GM12878 (cell line): ENCODE measurements around the gene MBNL3. TPM values are rescaled to one million over a fixed set of nuclear protein-coding genes. Genes with fewer than 3 reads are reported as not detected.

ENCODE experiments used
- ATAC-seq: fragments of 200-7000 bp; cut with Tn5 transposase; 3 replicates; pipeline ENCODE4 v1.9.1; 2020; ENCODE audit warnings: mild to moderate bottlenecking, moderate library complexity
- BruUV-seq: library from RNA; stranded (reverse); fragments of 400-500 nt; replicated peaks from 2 replicates; lab custom pipeline; 2021; lab: Mats Ljungman, UMichigan
- CTCF ChIA-PET: fragments of 300-600 bp; sonication (Branson Sonifier 250); formaldehyde crosslinking; extraction: SDS; loops from one replicate; lab custom pipeline; 2021; ENCODE audit warnings: inconsistent platforms; lab: Yijun Ruan, JAX
- POLR2A ChIA-PET: fragments of 350-600 bp; formaldehyde crosslinking; extraction: SDS; loops from one replicate; lab custom pipeline; 2021; ENCODE audit warnings: inconsistent platforms; lab: Charles Lee
- RAD21 ChIA-PET: fragments of 300-600 bp; sonication (Branson Sonifier 250); formaldehyde crosslinking; loops from one replicate; lab custom pipeline; 2023; ENCODE audit warnings: antibody characterized with exemption; ENCODE audit not compliant: unreplicated experiment; lab: Charles Lee
- SMC1A ChIA-PET: fragments of 300-600 bp; sonication (Branson Sonifier 250); formaldehyde crosslinking; loops from one replicate; lab custom pipeline; 2023; ENCODE audit not compliant: unreplicated experiment, uncharacterized antibody; lab: Charles Lee
- DNase-seq: peaks from one replicate; pipeline ENCODE4 v3.0.0-alpha.2; 2011; ENCODE audit warnings: low read depth, low spot score
- FAIRE-seq: peaks from 3 replicates; lab custom pipeline; 2011; peaks lifted over from hg19 to GRCh38; lab: Jason Lieb, UNC
- H2AFZ ChIP-seq: 2 replicates; pipeline ENCODE4 v1.6.0; 2011; ENCODE audit warnings: low read depth, low read length, control low read depth; ENCODE audit not compliant: control insufficient read depth
- H3K27ac ChIP-seq: 2 replicates; pipeline ENCODE4 v1.5.1; 2011; ENCODE audit warnings: control low read depth; ENCODE audit not compliant: control insufficient read depth, insufficient read depth
- H3K27me3 ChIP-seq, 2 experiments: replicated peaks in 1 of 2; 2 replicates each; pipeline versions ENCODE4 v1.6.0 to v1.6.1; 2011; ENCODE audit warnings: low read length in 1 of 2; ENCODE audit not compliant: control insufficient read depth in 2 of 2, insufficient read depth in 2 of 2
- H3K36me3 ChIP-seq, 2 experiments: 2 replicates each; pipeline ENCODE4 v1.5.1; 2011; ENCODE audit warnings: low read length in 1 of 2; ENCODE audit not compliant: control insufficient read depth in 2 of 2, insufficient read depth in 2 of 2
- H3K4me1 ChIP-seq: 2 replicates; pipeline ENCODE4 v1.6.1; 2011; ENCODE audit warnings: mild to moderate bottlenecking, low read length, moderate library complexity, mixed read lengths; ENCODE audit not compliant: control insufficient read depth, insufficient read depth
- H3K4me2 ChIP-seq: 2 replicates; pipeline ENCODE4 v1.6.0; 2011; ENCODE audit warnings: control low read depth; ENCODE audit not compliant: control insufficient read depth, insufficient read depth
- H3K4me3 ChIP-seq: fragments of 200-600 bp; sonication (generic); 2 replicates; pipeline ENCODE4 v1.5.1; 2016
- H3K79me2 ChIP-seq: 2 replicates; pipeline ENCODE4 v1.6.0; 2011; ENCODE audit warnings: low read length; ENCODE audit not compliant: control insufficient read depth, insufficient read depth
- H3K9ac ChIP-seq: 2 replicates; pipeline ENCODE4 v1.8.0; 2011; ENCODE audit warnings: low read length, control low read depth, mixed read lengths; ENCODE audit not compliant: control insufficient read depth, insufficient read depth
- H3K9me3 ChIP-seq: replicated peaks from 3 replicates; pipeline ENCODE4 v1.5.1; 2011; ENCODE audit warnings: mild to moderate bottlenecking, low read length; ENCODE audit not compliant: control insufficient read depth, insufficient read depth
- H4K20me1 ChIP-seq: 2 replicates; pipeline ENCODE4 v1.6.0; 2011; ENCODE audit not compliant: control insufficient read depth, insufficient read depth
- CEBPZ ChIP-seq: fragments of 150-350 bp; IDR thresholded peaks from 2 replicates; pipeline ENCODE4 v1.6.1; 2016; ENCODE audit warnings: low read depth, low read length
- EED ChIP-seq: sonication (generic); IDR thresholded peaks from 2 replicates; pipeline ENCODE4 v1.6.1; 2016; ENCODE audit warnings: antibody characterized with exemption, low read depth
- MAX ChIP-seq: IDR thresholded peaks from 2 replicates; pipeline ENCODE4 v1.6.1; 2012; ENCODE audit warnings: low read depth, low read length, improper control_type of control experiment
- MYB ChIP-seq: fragments of 150-350 bp; IDR thresholded peaks from 2 replicates; pipeline ENCODE4 v1.6.1; 2014; ENCODE audit warnings: mild to moderate bottlenecking, low read depth, low read length, borderline replicate concordance
- TAF1 ChIP-seq: IDR thresholded peaks from 2 replicates; pipeline ENCODE4 v1.6.1; 2011; ENCODE audit warnings: mild to moderate bottlenecking, low read depth, low read length, borderline replicate concordance
- ZNF24 ChIP-seq: fragments of 450-650 bp; IDR thresholded peaks from 2 replicates; pipeline ENCODE4 v1.6.1; 2017; ENCODE audit warnings: antibody characterized with exemption, mild to moderate bottlenecking
- WGBS: methylation state at CpG from one replicate; pipeline ENCODE4 v1.1.6; 2016; ENCODE audit warnings: low lambda C conversion rate; ENCODE audit not compliant: insufficient replicate concordance, insufficient coverage; ENCODE audit errors: missing lambda C conversion rate; 5-methylcytosine and 5-hydroxymethylcytosine counted together
- in situ Hi-C: fragments of 300-500 bp; cut with MboI; formaldehyde crosslinking; loops from 9 replicates; pipeline ENCODE4 v1.14.3; 2018; ENCODE audit warnings: mixed read lengths
- intact Hi-C: fragments of 100-400 bp; cut with micrococcal nuclease; formaldehyde crosslinking; loops from one replicate; pipeline ENCODE4 v1.14.2; 2022; ENCODE audit not compliant: unreplicated experiment
- polyA plus RNA-seq, 11 experiments: library from polyadenylated mRNA; depleted of rRNA in 4 of 11; unstranded in 6 of 11; stranded (reverse) in 5 of 11; fragments of >200 nt; fragmentation: Nextera tagmentation in 4 of 11; fragmentation: Illumina TruSeq in 1 of 11; extraction: Ambion mirVana in 4 of 11; extraction: Trizol in 1 of 11; gene quantifications; 1 replicate in 1 of 11; 2 replicates in 10 of 11; pipeline versions ENCODE4 v1.2.1 to v1.2.3, GENCODE V29; 2011 to 2016; ENCODE audit warnings: inconsistent platforms in 2 of 11, missing spikeins in 2 of 11, low read depth in 1 of 11
- total RNA-seq, 4 experiments: library from RNA; depleted of rRNA in 3 of 4; stranded (reverse); fragments of >200 nt in 3 of 4; fragmentation: Illumina TruSeq in 1 of 4; extraction: Trizol in 1 of 4; gene quantifications; 2 replicates each; pipeline versions ENCODE4 v1.2.1 to v1.2.3, GENCODE V29; 2013 to 2021

MBNL3 gene
- total and polyA plus RNA-seq, 10 of the 15 experiments (the other 5 are each of a cell fraction or from before 2014, with no cell fraction given): 3.4 to 33.1 (median 12.6) TPM

- WGBS: 34% methylated on average over 2 of the region's 2 CpGs
- Histone ChIP-seq H3K27ac (no peak overlapping the region), H3K27me3 (no peaks in the 10 kb centered on the region), H2AFZ (no peak overlapping the region), H4K20me1 (no peaks in the 10 kb centered on the region), H3K9me3 (no peaks in the 10 kb centered on the region), H3K36me3 (no peaks in the 10 kb centered on the region), H3K4me2 (no peak overlapping the region), H3K4me3 (no peak overlapping the region), H3K9ac (no peak overlapping the region), H3K4me1 (no peaks in the 10 kb centered on the region), H3K79me2 (no peaks in the 10 kb centered on the region)
- POLR2A ChIA-PET: no interaction called here
- ATAC-seq: no peak
- SMC1A ChIA-PET: interaction anchor here (0.7 kb wide), 1 partner anchor 12 kb away, joined by 3 read pairs; no protein-coding TSS in a partner anchor
- no peak for FAIRE-seq
- CTCF ChIA-PET: no interaction called here
- intact Hi-C loops: no loop called here
- in situ Hi-C loops: no loop called here
- RAD21 ChIA-PET: no interaction called here
- BruUV-seq: no TSS peak
- TF ChIP-seq CEBPZ (no peak), TAF1 (no peak), MAX (no peak), MYB (no peak), EED (no peak), ZNF24 (no peak)
- no peak for DNase-seq
Observed at GRCh38 chrX:132433001-132433400, 55.8 kb downstream of the MBNL3 start.
